Right renal pelvis (tissue), 4 donors: ENCODE results near the gene NEK11. TPM values are rescaled to one million over a fixed set of nuclear protein-coding genes. Genes with fewer than 3 reads are reported as not detected.

Source experiments
- DNase-seq, 4 donors: peaks; one replicate each; pipeline ENCODE4 v3.0.0-alpha.2; 2013; ENCODE audit warnings: low read depth in 4 of 4, low spot score in 3 of 4, missing footprints in 1 of 4
- polyA plus RNA-seq, 4 donors: library from polyadenylated mRNA; unstranded; fragments of 120-200 nt; gene quantifications; one replicate each; pipeline ENCODE4 v1.2.1, GENCODE V29; 2013; ENCODE audit not compliant: insufficient read length in 4 of 4

Gene NEK11
- polyA plus RNA-seq, 4 donors, result 17.1 to 23.7 (median 20.8) TPM

GRCh38 chr3:131390331-131390730, 363.7 kb downstream of the NEK11 start:
- DNase-seq, result no peak

GRCh38 chr3:131393051-131393450, 366.4 kb downstream of the NEK11 start:
- no peak for DNase-seq

GRCh38 chr3:131393868-131394267, 367.2 kb downstream of the NEK11 start:
- no peak for DNase-seq

GRCh38 chr3:131394400-131394799, 367.7 kb downstream of the NEK11 start:
- no peak for DNase-seq

GRCh38 chr3:131396170-131396569, 369.5 kb downstream of the NEK11 start:
- DNase-seq, result no peak

- DNase-seq, result no peak
Measured at GRCh38 chr3:131397889-131398288, 371.2 kb downstream of the NEK11 start.

Other genes starting within 250 kb of the NEK11 start
- gene ATP2C1, start 132.8 kb upstream of the NEK11 start, polyA plus RNA-seq, result 100 to 1,000 TPM; 134 to 158 (median 144) TPM
- 10 to 100 TPM; 12.1 to 17.6 (median 15.0) TPM for gene ASTE1, start 52 bp upstream of the NEK11 start, polyA plus RNA-seq